CD4-positive, alpha-beta T cell treated with Interleukin-17A for 1 hour (primary cell): ENCODE data around the gene GPRIN2.

Experiments
- DNase-seq: peaks from one replicate; pipeline ENCODE4 v3.0.0-alpha.2; 2020

The GPRIN2 gene

DNA sequence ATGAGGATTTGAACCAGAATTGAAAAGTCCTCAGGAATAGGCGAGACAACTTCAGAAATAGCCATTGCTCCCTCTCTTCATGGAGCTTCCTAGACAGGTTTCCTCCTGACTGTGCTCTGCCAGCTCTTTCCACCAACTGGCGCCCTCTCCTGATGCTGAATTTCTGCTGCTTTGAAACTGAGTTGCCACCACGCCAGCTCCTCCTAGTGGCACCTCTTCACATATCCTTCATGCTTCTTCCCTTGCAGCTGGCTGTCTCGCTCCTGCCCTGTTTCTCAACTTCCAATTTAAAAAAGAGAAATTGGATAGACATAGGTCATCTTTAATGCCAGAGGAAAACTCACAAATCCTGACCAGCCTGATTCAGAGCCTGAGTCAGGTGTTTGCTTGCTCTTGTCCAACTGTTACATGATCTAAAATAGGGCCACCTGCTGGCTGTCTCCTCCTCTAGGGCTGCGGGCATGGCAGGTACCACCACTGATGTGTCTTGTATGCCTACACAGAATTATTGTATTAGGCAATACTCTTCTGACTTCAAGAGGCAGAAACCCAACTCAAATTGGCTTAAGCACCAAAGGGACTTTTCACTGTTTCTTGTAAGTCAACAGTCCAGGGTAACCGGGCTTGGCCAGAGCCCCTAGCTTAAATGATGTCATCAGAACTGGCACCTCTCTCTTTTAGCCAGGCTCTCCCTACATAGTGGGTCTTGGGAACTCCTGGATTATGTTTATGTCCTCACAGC is 9.3 kb upstream of the GPRIN2 start:
- DNase-seq: peak; percentile 54

DNA sequence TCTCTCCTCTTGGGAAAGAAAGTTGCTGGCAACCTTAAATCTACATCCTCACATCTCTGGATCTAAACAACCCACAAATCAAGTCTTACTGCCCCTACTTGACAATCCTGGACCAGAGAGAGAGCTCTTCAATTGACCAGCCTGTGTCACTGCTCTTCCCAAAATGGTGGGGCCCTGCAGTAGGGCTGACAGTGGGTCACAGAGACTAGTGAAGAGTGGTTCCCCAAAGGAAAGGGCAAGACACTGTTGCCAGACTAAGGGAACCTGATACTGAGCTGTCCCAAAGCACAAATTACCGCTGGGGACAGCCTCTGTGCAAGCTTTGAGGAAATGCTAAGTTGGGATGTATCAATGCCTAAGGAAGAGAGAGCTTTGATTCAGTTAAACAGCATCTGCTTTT is 4.5 kb upstream of the GPRIN2 start:
- DNase-seq: no peak

DNA sequence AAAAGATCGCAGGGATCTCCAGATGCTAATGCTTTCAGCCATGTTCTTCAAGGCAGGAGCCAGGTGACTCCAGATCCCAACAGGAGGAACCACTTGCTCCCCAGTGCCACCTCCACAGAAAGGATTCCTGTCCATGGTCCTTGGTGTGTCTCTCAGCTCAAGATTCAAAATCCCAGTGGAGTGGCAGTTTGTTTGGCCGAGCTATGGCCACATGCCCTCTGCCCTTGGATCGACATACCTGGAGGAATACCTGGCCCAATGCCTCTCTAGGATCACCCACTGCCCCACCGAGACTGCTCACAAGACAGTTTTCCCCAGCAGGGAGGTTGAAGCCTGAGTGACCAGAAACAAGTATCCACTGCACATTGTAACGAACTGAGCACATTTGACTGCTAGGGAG is 3.9 kb upstream of the GPRIN2 start:
- DNase-seq: no peak

DNA sequence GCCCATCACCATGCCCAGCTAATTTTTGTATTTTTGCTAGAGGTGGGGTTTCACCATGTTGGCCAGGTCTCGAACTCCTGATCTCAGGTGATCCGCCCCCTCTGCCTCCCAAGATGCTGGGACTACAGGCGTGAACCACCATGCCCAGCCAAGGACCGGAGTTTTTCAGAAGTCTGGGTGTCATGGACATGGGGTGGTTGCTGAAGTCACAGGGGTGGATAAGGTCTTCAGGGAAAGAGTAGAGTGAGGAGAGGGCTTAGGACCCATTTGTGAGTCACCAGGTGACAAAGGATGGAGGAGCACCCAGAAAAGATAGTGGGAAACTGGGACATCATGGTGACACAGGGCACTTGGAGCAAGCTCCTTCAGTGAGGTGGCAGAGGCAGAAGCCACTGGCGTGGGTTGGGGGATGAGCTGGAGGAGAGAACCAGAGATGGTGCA is 2.8 kb upstream of the GPRIN2 start:
- no peak for DNase-seq

DNA sequence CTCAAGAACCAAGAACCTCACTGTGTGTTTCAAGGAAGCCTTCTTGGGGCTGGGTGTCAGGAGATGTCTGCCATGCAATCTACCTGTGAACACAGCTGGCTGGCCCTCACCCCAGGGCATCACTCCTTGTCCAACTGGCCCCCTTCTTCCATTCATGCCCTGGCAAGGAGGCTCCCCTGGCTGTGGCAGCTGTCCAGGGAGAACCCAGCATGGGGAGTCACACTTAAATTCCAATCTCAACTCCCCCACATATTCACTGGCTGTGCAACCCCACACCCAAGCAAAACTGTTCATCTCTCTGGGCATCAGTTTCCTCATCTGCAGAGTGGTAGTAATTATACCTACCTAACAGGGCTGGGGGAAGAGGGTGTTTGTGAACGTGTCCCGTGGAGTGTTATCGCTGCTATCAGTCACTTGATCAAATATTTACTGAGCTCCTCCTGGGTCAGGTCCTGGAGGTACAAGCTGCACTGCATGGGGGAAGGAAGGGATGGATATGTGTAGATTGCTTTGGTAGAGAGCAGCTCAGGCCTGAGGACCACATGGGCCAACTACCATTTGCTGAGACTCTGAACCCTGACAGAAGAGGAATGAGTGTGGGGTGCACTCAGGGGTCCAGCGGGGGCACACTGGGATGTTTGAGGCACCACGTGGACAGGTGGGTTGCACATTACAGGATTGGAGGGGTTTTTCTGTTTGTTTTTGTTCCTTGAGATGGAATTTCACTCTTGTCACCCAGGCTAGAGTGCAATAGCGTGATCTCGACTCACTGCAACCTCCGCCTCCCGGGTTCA is 2.1 kb upstream of the GPRIN2 start:
- no peak for DNase-seq

DNA sequence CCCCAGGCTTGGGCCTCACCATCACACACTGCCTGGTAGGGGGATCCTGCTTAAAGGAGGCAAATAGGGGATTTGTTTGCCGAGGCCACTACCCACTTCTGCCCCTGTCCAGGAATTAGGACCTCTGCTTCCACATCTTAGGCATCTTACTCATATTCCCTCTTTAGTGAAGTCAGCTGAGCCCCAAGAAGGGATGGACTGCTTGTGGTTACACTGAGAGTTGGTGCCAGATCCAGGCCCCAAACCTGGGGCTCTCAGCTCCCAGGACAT is 1.6 kb upstream of the GPRIN2 start:
- no peak for DNase-seq

DNA sequence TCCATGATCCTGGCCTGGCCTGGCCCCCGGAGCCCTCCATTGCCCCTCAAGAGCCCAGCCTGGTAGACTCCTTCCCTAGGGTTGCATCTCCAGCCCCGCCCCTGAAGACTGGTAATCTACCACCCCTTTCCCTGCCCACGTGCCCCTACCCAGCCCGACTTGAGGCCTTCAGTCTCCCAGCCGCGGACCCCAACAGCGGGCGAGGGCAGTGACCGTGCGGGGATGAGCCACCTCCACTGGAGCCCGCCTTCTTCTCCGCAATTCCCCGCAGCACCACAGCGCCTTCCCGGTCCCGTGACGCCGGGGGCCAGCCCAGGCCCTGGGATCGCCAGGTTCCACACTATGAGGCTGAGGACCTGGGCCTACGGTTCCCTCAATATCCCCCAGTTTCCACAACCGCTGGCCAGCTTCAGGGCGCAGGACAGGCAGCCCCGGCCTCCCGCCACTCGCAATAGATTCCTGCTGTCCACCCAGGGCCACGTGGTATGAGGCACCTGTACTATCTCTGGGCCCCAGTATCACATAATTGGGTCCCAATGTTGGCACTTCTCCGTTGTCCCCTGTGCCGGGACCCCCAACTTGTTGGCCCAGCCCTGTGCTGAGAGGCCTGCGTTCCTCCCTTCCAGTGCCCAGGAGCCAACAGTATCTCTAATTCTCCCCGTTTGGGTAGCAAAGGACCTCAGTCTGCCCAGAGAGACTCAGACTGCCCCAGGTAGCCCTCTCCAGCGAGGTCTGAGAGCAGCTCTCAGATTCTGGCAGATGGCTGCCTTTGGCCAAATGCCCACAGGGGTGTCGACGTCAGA is 1.1 kb upstream of the GPRIN2 start:
- DNase-seq: no peak

DNA sequence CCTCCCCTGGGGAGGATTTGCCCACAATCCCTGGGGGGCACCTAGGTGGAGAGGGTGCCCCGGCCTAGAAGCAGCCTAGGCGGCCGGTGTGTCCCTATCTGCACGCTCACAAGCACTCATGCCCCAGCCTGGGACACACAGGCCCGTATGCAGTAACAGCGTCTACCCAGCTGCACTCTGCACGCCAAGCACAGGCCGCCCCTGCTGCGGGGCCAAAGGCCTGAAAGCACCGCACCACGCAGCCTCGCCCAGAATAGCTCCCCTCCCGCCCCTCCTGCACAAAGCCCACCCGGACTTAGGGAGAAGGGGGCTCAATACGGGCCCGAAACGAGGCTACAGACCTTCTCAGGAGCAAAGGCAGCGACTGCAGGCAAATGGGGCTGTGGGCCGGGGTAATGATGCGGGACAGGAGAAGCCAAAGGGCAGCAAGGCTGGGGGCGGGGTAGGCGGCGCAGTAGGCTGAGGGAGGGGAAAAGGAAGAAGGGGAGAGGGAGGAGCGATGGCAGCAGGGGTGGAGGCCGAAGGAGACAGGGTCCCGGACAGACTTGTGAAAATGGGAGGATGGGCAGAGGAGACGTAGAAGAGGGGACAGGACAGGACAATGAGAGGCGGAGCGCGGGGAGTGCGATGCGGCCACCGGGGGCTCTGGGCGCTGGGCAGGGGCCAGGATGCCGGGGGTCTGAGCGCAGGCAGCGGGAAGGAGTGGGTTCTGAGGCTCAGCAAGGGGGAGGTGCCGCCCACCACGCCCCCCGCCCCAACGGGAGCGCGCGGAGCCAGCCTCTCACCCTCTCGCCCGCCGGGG is 544 bp downstream of the GPRIN2 start:
- DNase-seq: no peak

DNA sequence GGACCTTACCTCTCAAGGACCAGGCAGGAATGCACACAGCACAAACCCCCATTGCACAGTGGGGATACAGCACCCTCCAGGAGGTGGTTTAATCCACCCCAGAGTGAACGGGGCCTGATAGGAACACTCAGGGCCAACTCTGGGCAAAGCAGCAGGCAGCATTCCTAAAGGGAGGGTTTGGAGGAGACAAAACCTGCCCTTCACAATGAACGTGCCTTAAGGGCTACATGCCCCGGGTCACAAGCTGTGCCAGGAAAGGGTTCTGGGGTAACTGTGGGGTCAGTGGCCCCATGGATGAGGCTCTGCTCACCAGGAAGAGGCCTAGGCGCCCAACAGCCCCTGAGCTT is 1.1 kb downstream of the GPRIN2 start:
- DNase-seq: no peak

DNA sequence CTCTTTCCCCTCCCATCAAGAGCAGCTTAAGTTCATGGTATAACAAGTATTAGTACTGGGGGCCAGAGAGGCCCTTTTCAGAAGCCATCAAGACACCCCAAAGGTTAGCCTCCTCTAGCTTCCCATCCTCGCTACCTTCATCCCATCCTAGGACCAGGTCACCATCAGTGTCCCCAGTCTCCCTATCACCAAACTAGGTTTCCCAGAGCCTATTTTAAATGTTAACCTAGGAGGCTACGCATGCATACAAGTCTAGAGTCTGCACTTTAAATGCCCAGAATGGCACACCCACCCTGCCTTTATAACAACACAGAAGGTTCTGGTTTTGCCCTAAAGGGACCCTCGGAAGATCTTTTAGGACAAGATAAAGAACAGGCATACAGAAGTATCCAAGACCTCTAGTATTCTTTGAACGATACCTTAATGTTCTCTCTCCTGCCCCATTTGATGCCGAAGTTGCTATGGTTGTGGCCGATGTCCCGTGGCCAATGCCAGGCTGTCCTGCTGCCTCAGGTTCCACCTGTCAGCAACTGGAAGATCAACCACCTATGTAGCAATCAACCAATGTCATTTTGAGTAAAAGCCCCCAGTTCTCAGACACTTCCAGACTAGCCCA is 2.2 kb downstream of the GPRIN2 start:
- DNase-seq: no peak

DNA sequence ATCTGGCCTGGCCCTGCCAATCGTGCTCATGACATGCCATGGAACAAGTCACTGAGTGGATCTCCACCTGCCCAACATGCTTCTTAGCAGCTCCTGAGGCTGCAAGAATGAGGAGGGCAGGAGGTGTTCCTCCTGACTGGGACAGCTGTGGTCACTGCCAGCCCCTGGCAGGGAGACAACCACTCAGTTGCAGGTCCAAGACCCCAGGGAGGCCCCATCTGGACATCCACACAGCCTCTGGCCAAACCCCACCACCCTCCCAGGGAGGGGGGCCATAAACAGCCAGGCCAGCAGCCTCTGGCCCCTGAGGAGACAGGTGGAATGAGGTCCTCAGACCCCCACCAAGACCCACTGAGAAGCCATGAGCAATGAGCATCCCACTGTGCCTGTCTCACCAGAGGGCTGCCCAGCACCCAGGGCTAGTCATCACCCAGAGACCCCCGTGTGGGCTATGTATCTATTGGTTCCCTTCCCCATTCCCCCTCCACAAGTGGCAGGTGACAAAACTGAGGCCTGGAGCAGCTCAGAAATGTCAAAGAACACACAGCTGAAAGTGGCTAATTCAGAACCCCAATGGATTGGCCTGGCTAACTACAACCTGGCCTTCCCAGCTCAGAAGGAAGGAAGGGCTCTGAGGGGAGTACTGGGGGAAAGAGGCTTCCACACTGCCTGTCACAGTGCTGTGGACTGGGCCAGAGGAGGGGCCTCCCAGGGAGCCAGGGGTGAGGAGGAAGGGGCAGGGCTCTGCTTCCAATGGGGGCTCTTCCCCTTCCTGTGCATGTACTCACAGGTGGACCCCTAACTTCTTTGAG is 3.0 kb downstream of the GPRIN2 start:
- DNase-seq: no peak

DNA sequence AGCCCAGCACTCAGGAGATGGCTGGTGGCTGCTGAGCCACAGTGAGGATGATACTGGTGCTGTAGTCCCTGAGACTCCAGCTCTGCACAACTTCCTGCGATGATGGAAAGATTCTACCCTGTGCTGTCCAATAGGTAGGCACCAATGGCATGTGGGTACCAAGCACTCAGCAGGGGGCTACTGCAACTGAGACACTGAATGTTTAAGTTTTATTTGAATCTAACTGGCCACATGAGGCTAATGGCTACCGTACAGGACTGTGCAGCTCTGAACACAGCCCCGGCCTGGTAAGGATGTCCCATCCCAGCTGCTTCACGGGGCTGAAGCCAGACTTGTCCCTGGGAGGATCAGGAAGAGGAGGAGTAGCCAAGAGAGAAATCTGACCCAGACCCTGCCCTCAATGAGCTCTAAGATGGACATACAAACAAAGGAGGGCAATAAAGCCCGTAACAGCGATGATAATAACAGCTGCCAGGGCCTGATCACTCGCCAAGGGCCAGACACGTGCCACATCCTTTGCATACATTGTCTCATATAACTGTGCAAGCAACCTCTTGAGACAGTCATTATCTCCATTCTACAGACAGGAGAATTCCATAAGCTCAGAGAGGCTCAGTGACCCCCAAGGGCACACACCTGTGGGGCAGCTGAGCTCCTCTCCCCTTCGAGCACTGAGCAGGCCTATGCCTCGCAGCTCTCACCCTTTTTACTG is 3.8 kb downstream of the GPRIN2 start:
- DNase-seq: no peak

DNA sequence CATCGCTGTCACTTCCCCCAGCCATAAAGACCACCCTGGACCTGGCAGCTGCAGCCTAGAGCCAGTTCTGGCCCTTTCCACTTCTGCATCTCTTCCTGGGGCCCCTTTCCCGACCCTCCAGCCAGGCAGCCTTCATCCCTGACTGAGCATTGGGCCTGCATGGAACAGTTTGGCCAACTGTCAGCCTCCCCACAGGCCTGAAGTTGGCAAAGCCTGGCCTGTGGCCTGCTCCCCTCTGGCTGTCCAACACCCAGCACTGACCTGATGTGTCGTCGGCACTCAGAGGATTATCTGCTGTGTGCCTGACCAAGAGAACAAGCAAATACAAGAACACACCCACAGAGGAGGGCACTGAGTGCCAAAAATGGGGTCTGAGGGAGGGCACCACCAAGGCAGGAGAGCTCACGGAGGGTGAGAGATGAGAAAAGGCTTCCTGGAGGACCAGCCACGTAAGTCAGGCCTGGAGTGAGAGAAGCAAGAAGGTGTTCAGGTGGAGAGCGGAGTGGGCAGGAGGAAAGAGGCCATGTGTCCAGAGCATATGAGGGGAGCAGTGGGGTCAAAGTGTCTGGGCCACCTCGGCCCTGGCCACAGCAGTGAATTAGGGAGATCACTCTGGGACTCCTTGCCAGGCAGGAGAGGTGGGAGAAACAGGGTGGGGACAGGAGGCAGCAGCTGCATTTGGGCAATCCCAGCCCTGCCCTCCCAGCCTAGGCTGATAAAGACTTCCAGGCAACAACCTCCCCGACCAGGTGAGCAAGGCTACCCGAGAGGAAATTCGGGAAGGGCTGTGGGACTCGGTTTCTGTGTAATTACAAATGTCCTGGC is 4.5 kb downstream of the GPRIN2 start:
- DNase-seq: no peak

DNA sequence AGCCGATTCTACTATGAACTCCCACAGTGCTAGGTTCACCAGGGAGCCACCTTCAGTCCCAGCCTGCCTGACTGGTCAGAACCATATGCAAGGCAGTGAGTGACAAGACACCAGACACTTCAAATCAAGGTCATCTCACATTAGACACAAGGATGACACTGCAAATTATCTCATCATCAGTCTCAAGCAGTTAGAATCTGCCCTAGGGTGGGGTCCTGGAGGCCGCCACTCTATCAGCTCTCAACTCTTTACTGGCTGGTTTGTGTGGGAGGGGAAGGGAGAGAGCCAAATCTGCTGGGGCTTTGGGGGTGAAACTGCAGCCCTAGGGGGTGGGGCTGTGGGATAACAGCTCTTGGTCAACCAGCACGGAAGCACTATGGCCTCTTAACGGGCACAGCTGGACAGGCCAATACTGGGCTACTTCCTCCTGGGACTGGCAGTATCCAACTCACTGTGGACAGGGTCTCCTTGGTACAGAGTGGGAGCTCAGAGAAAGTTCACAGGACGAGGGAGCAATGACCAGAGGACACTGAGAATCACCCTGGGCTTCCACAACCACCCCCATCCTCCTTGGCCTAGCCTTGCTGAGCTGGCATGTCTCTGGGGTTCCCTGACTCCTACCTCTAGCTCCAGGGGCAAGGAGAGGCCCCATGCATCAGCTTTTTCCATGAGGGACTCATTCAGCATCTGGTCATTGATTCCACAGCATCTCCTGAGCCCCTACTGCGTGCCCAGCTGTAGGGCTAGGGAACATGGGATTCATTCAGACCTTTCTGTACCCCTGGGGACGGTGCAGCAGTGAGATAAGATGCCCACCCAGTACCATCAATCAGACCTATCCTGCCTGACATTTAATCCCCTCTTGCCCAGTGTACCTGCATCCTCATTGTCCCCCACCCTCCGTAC is 5.4 kb downstream of the GPRIN2 start:
- DNase-seq: no peak

DNA sequence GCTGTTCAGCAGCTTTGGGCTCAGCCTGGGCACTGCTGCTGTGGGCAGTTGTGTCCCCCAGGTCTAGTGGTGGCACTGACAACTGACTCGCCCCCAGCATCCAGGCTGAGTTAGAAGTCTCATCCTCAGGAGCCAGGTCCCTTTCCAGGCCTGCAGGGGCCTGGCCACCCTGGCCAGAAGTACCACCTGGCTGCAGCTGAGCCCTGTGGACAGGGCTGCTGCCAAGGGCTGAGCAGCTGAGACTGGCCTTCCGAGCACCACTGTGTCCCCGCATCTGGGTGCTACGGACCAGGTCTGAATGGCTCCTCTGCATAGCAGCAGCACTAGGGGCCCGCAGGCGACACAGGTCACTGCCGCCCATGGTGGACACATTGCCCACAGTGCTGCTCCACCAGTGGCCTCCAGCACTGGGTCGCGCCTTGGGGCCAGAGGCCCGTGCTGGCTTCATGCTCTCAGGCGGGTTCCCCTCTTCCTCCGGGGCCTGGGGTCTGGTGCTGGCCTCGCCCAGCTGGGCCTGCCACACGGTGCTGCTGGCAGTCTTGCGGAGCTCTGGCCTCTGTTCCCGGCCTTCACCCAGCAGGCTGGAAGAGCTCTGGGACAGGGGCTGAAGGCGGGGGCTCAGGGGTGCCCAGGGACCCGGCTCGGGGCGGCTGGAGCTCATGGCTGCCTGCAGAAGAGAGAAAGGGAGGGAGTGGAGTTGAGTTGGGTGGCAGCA is 6.2 kb downstream of the GPRIN2 start:
- no peak for DNase-seq

DNA sequence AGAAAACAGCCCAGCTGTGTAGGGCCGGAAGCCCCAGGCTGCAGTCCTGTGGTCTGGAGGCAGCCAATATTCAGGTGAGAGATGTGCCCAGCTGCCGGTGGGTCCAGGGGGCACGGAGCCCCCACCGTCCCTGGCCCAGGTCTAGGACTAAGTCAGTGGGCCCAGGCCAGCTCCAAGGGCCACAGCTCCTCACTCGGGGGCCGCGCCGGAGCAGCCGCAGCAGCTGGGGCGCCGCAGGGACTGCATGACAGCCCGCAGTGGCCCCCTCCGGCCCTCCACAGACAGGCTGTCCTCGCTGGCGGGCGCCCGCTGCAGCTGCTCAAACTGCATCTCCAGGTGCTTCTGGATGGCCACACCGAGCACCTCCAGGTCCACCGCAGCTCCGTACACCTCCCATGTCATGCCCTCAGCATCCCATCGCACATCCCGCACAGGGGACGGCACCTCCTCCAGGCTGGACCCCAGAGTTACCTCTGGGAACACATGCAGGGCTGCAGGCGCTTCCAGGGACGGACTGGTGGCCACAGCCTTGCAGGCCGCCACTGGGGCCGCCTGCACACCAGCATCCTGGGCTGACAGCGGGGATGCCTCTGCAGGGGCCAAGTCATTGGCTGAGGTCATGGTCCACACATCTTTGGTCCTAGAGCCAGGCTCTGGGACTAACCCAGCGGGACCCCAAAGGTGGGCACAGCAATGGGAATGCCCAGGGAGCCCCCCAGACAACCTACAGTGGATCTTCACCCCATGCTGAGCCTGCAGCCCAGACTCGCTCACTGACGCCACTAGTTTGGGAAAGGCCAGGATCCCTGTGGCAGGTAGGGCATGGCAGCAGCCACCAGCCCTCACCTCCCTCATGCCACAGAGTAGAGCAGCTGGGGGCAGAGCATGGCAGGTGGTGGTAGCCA is 7.0 kb downstream of the GPRIN2 start:
- no peak for DNase-seq

DNA sequence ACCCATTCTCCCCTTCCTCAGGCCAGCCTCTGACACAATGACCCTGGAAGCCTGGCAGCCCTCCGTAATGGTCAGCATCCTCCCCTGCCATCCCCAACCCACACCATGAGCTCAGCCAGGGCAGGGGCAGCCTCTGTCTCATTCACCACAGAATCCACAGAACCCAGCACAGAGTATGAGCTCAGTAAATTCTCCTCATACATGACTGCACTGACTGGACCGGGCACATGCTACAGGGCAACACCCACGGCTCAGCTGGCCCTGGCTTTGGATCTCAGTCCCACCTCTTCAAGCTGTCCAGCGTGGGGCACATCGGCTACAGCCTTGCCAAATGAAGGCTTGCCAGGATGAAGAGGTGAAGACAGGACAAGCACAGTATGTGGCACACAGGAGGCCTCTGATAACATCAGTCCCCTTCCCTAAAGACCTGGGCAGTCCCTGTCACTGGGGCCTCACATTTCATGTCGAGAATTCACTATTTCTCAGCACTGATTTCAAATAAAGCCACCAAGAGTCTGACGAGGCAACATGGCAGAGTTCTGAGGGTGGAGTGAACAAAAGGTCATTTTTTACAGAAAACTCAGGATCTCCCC is 7.9 kb downstream of the GPRIN2 start:
- no peak for DNase-seq
